Epidermal melanocyte (primary cell): ENCODE measurements around the gene PPP1R3E.

Experiments used
- DNase-seq: peaks from one replicate; pipeline ENCODE4 v3.0.0; 2011; ENCODE audit warnings: low spot score; ENCODE audit not compliant: insufficient read length

The PPP1R3E gene

DNA sequence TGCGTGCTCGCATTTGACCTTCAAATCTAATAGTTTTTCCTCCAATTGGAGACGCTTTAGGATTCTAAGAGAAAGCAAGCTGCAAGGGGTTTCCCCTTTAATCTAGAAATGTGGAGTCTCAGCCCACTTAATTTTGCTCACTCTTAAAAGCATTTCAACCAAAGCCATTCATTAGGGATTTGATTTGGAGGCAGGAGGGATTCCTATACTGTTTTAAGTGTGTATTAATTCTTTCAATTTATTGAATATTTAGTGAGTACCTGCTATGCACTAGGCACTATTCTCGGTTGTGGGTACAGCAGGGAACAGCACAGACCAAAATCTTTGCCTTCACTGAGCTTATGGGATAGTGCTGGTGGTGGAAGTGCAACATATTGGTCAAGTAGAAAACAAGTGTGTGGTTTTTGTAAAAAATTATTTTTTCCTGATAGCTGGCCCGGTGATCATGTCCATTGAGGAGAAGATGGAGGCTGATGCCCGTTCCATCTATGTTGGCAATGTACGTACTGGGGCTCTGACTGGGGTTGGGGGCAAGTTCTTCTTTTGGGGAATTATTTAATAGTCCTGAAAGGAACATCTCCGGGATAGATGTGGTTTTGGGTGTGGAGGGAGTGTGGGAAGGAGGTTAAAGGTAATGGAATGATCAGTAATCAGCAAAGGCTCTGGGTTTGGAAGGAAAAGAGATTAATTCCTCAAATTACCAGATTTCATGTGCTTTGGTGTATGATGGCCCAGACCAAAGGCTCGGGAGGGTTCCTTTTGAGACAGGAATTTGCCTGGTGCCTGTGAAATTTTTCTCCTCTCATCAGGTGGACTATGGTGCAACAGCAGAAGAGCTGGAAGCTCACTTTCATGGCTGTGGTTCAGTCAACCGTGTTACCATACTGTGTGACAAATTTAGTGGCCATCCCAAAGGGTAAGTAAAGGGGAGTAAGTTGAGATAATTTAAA, 20.2 kb upstream of the PPP1R3E start:
- DNase-seq: no peak

DNA sequence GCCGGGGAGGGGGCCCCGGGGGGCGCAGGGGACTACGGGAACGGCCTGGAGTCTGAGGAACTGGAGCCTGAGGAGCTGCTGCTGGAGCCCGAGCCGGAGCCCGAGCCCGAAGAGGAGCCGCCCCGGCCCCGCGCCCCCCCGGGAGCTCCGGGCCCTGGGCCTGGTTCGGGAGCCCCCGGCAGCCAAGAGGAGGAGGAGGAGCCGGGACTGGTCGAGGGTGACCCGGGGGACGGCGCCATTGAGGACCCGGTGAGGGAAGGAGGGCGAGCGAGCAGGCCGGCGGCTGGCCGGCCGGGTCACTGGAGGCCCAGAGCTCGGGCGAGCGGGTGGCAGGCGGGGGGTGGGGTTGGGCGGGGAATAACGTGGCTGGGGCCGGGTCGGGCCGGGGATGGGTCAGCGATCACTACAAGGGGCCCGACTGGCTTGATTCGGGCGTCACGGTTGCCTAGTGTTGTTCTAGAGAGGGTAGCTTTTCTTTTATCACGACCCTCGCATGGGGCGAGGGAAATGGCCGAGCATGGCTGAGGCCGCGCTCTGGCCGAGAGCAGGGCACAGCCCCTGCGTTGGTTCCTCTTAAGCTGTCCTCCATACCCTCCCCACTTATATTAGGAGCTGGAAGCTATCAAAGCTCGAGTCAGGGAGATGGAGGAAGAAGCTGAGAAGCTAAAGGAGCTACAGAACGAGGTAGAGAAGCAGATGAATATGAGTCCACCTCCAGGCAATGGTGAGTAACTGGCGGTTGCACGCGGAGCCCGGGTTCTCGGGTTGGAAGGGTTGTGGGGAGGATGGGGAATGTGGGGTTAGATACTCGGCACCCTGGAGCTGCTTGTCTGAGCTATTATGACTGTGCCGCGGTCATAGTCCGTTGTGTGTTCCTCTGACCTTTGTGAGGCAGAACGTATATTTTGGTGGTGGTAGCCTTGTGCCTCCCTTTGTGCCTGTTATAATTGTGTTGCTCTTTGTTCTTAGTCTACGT, 19.2 kb upstream of the PPP1R3E start:
- DNase-seq: no peak

- peak; percentile 96 for DNase-seq
Measured at GRCh38 chr14:23320584-23321571, 18.2 kb upstream of the PPP1R3E start, which contains the start of gene PABPN1. PABPN1 (plus strand) TSS chr14:23321457; CDS start chr14:23321470, 13 bp downstream.

DNA sequence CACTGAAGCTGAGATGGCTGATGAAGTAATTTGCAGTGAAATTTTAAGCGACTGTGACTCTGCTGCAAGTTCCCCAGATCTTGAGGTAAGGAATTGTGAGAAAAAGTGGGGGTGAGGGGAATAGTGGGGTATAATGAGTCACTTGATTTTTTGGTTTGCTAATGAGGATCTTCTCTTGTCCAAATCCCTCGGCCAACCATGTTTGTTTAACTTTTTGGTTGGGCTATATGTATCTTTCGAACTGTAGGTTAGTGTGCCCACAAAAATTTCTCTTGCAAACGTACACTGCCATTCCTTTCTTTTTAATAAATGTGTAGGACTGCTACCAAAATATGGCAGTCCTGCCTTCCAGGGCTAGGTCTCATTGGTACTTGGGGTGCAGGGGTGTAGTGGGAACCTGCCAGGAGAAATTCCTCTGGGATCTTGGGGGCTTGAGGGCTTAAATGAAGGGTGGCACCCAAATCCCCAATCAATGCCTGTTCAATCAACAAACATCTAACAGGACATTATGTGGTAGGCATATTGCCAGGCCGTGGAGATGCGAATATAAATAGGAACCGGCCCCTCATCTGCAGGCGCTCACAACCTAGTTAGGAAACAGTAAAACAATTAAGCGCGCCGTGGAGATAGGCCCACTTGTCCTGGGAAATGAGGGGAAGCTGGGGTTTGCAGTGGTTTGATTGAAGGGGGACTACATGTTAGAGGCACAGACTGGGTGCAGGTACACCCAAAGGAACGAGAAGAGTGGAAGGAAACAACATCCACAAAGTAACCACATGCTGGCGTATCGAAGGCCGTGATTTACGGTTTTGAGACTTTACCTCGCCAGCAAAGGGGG, 17.3 kb upstream of the PPP1R3E start:
- no peak for DNase-seq

DNA sequence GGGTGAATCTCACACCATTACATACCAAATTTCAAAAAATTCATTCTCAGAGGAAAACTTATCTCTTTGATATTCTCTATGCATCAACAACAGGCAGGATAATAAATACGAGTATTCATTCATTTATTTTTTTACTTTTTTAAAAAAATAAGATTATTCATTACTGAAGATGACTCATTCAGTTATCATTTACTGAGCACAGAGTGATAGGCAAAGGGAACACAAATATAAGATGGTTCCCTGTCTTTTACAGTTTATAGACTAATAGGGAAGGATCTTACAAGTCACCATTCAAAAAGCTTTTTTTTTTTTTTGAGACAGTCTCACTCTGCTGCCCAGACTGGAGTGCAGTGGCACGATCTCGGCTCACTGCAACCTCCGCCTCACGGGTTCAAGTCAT, 13.6 kb upstream of the PPP1R3E start:
- no peak for DNase-seq

DNA sequence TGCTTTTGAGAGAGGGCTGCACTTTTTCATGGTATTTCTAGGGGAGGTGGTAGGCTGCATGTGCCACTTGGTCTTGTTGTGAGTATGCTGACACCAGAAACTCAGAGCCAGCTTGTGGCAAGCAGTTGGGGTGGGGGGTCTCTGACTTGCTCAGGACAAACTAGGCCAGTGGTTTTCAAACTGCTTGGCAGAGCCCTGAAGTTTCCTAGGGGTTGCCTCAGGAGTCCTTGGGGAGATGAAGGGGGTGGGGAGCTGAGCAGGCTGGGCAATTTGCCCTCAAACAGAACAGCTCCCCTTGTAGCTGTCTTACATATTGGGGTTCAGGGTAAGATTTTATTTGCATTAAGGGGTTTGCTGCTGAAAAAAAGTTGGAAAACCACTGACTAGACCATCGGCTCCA, 7.9 kb upstream of the PPP1R3E start:
- no peak for DNase-seq

DNA sequence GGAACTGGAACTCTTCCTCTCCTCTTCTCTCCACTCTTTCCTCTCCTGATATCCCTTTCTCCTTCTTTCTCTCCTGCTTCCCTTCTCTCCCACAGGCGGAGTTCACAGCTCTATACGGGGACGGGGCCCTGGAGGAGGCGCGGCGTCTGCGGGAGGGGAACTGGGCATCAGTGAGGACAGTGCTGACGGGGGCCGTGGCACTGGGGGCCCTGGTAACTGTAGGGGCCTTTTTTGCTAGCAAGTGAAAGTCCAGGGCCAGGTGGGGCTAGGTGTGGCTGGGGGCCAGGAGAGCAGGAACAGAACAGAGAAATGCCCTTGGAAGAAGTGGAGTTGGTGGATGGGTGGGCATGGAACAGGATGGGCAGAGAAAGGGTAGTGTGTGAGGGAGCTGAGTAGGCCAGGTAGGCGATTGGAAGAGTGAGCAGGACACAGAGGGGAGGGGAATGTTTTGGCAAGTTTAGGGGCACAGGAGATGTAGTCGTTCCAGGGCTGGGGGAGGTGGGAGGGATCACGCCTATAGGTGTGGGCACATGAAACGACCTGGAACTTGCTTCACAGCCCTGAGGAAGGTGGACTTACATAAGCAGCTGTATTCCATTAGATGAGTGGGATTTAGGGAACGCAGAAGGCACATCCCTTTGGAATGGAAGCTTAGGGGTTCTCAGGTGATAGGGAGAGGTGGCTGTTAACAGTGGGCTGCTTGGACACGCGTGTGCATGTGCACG, 6.2 kb upstream of the PPP1R3E start:
- no peak for DNase-seq

GRCh38 chr14:23307687-23308644, 5.3 kb upstream of the PPP1R3E start:
- no peak for DNase-seq

GRCh38 chr14:23307146-23307530, 4.5 kb upstream of the PPP1R3E start:
- DNase-seq: no peak

- peak; percentile 44 for DNase-seq
Measured at GRCh38 chr14:23306412-23307145, 3.9 kb upstream of the PPP1R3E start, which contains the start of gene BCL2L2. BCL2L2 (plus strand) TSS chr14:23306833; CDS start chr14:23307768, 935 bp downstream.

GRCh38 chr14:23301969-23302289, 730 bp downstream of the PPP1R3E start:
- DNase-seq: no peak

GRCh38 chr14:23301288-23301968, 1.2 kb downstream of the PPP1R3E start:
- DNase-seq: peak; percentile 97

- no peak for DNase-seq
Measured at GRCh38 chr14:23300687-23301223, 1.9 kb downstream of the PPP1R3E start.

DNA sequence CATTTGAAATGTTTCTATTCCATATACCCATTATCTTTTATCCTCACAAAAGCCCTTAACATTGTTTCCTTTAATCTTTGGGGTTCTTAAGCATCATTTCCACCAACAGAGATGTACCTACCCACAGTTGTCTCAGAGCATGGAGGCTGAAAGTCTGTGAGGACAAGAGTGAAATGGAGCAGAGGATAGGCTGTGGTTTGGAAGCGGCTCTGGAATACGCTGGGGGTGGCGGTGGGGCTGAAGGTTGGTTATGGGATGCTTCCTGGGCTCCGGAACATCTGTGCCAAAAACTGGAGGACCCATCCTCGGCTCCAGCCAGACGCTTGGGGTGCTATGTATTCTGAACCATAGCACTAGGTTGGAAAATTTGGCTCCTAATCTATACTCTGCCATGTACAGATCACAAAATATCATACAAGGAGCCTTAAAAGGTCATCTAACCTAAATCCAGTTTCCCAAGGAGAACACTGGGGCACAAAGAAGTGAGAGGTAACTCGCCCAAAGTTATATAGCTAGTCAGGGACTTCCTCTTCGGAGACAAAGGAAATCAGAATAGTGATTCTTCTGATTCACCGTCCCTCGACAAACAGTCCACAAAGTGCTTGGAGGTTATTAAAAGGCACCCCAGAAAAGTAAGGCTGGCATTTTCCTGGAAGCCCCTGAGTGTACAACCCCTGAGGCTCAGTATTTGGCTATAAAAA, 2.5 kb downstream of the PPP1R3E start:
- no peak for DNase-seq

- DNase-seq: no peak
Measured at GRCh38 chr14:23299211-23299957, 3.3 kb downstream of the PPP1R3E start.
